ENCODE results near the gene TEX14.

TEX14 gene

DNA sequence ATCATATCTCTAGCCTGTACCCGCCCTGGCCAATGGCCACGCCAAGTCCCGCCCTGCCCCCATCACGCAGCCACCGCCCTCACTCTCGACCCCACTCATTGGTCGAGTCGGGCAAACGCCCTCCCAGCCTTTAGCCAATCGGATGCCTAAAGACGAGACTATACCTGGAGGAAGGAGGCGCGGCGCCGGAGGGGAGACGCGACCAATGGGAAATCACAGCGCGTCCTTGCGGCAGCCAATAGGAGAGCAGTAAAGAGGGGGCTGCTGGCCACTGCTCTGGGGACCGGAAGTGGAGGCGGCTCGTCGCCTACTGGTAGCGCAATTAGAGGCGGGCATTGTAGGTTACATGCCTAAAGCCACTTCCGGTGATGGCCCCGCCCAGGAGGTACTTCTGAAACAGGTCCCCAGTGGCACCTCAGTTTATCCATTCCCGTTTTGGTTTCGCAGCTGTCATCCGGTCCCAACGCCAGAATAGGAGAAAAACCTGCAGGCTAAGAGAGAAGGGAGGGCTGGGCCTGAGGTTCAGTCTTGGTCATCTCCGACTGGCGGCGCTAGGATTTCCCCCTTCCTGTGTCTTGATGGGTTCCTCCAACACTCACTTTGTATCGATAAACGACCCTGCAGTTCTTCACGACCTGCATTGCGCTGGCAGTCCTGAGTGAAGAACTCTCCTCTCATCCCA, 173.8 kb downstream of the TEX14 start:
- peaks cover 0 to 2% (median 0%) of the 10 kb centered on the region in 3 experiments for H3K27me3 ChIP-seq (ENCODE audit: control insufficient read depth in 3 of 3, insufficient read depth in 3 of 3, low read depth in 1 of 3, low read length in 3 of 3)
- peaks cover 0 to 9% of the 10 kb centered on the region in 2 donors for H3K36me3 ChIP-seq (replicated peaks in 1 of 2; ENCODE audit: control insufficient read depth in 2 of 2, insufficient read depth in 2 of 2, low read length in 2 of 2)
- peak overlapping the region; percentile 72 for H3K27ac ChIP-seq (replicated peaks; ENCODE audit: low read length)
- no peak overlapping the region for H2BK5ac ChIP-seq (ENCODE audit: low read length)
- no peak overlapping the region for H2BK12ac ChIP-seq (ENCODE audit: low read length)
- H3K9ac ChIP-seq (ENCODE audit: low read depth, low read length, poor library complexity): peak overlapping the region; percentile 60
- no peak overlapping the region for H3K18ac ChIP-seq (ENCODE audit: low read length)
- H3K4me2 ChIP-seq (ENCODE audit: insufficient read depth, low read length, poor library complexity, severe bottlenecking): peak overlapping the region; percentile 86
- no peak overlapping the region for H2BK120ac ChIP-seq (ENCODE audit: low read depth, low read length)
- H4K8ac ChIP-seq (ENCODE audit: low read depth, low read length): no peak overlapping the region
- peak; percentile 100 for DNase-seq (ENCODE audit: low spot score)
- no peak overlapping the region for H3K4ac ChIP-seq (ENCODE audit: low read length)
- peak overlapping the region; percentile 90 for H2AFZ ChIP-seq (ENCODE audit: low read length)
- H3K79me1 ChIP-seq (ENCODE audit: low read depth, low read length): peaks cover 13% of the 10 kb centered on the region
- no peak overlapping the region for H4K91ac ChIP-seq (ENCODE audit: low read depth, low read length, poor library complexity)
- H3K23ac ChIP-seq (ENCODE audit: low read depth, low read length, poor library complexity): peak overlapping the region; percentile 94
- no CpG with 5 or more reads among the region's 39 CpGs for WGBS, 2 donors (ENCODE audit: extremely low coverage in 2 of 2, insufficient read length in 2 of 2, insufficient replicate concordance in 1 of 2)
- H3K14ac ChIP-seq (ENCODE audit: low read length): no peak overlapping the region
- H3K4me3 ChIP-seq (ENCODE audit: low read length in 2 of 2): peak overlapping the region; percentile 80 to 91
- no peak overlapping the region for H2BK15ac ChIP-seq (ENCODE audit: low read length)
- no peak overlapping the region for H2AK5ac ChIP-seq (ENCODE audit: low read depth, low read length)
- H3K4me1 ChIP-seq (ENCODE audit: control insufficient read depth in 2 of 2, insufficient read depth in 1 of 2, low read depth in 1 of 2, low read length in 2 of 2): peaks cover 10 to 12% of the 10 kb centered on the region in 2 donors
- no peaks in the 10 kb centered on the region for H3K9me3 ChIP-seq (replicated peaks in 1 of 2; ENCODE audit: control insufficient read depth in 2 of 2, insufficient read depth in 1 of 2, low read depth in 1 of 2, low read length in 2 of 2)

DNA sequence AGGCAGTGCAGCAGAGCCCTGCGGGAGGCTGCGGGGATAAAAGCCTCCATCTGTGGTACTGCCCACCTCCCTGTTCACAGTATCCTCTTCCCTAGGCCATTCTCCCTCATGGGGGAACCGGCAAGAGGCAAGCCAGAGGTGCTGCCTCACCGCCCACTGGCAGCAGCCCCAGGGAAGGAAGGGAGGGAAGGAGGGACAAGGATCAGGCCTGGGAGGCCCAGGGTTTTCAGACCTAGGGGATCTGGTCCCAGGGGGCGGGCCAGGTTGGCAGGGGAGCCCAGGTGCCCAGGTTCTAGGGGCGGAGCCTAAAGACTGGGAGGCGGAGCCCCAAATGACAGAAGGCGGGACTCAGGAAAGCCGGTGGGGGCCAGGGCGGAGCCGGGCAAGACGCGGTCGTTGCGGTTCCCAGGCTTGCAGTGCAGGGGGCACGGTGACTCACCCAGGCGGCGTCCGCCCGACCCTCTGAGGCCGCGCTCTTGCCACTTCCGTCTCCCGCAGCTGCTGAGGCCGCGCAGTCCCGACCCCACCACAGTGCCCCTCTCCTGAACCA, 174.4 kb downstream of the TEX14 start:
- Histone ChIP-seq H3K4ac (ENCODE audit: low read length) (no peak overlapping the region), H3K4me2 (ENCODE audit: insufficient read depth, low read length, poor library complexity, severe bottlenecking) (peak overlapping the region; percentile 86), H4K91ac (ENCODE audit: low read depth, low read length, poor library complexity) (no peak overlapping the region), H3K9me3 (replicated peaks in 1 of 2; ENCODE audit: control insufficient read depth in 2 of 2, insufficient read depth in 1 of 2, low read depth in 1 of 2, low read length in 2 of 2) (no peaks in the 10 kb centered on the region), H3K14ac (ENCODE audit: low read length) (peak overlapping the region; percentile 25), H3K23ac (ENCODE audit: low read depth, low read length, poor library complexity) (peak overlapping the region; percentile 94), H2BK5ac (ENCODE audit: low read length) (no peak overlapping the region), H2AFZ (ENCODE audit: low read length) (peak overlapping the region; percentile 84), H2BK12ac (ENCODE audit: low read length) (no peak overlapping the region), H3K4me3 (ENCODE audit: low read length in 2 of 2) (peak overlapping the region; percentile 80 to 83), H3K9ac (ENCODE audit: low read depth, low read length, poor library complexity) (peak overlapping the region; percentile 91), H3K27me3 (ENCODE audit: control insufficient read depth in 3 of 3, insufficient read depth in 3 of 3, low read depth in 1 of 3, low read length in 3 of 3) (peaks cover 0 to 2% (median 0%) of the 10 kb centered on the region in 3 experiments), H2BK120ac (ENCODE audit: low read depth, low read length) (no peak overlapping the region), H3K79me1 (ENCODE audit: low read depth, low read length) (peaks cover 13% of the 10 kb centered on the region), H4K8ac (ENCODE audit: low read depth, low read length) (no peak overlapping the region), H3K18ac (ENCODE audit: low read length) (peak overlapping the region; percentile 79), H3K27ac (replicated peaks; ENCODE audit: low read length) (peak overlapping the region; percentile 53), H3K36me3 (replicated peaks in 1 of 2; ENCODE audit: control insufficient read depth in 2 of 2, insufficient read depth in 2 of 2, low read length in 2 of 2) (peaks cover 1 to 15% of the 10 kb centered on the region in 2 donors), H2AK5ac (ENCODE audit: low read depth, low read length) (peak overlapping the region; percentile 65), H3K4me1 (ENCODE audit: control insufficient read depth in 2 of 2, insufficient read depth in 1 of 2, low read depth in 1 of 2, low read length in 2 of 2) (peaks cover 12 to 14% of the 10 kb centered on the region in 2 donors), H2BK15ac (ENCODE audit: low read length) (peak overlapping the region; percentile 27)
- no CpG with 5 or more reads among the region's 27 CpGs for WGBS, 2 donors (ENCODE audit: extremely low coverage in 2 of 2, insufficient read length in 2 of 2, insufficient replicate concordance in 1 of 2)
- DNase-seq (ENCODE audit: low spot score): no peak

DNA sequence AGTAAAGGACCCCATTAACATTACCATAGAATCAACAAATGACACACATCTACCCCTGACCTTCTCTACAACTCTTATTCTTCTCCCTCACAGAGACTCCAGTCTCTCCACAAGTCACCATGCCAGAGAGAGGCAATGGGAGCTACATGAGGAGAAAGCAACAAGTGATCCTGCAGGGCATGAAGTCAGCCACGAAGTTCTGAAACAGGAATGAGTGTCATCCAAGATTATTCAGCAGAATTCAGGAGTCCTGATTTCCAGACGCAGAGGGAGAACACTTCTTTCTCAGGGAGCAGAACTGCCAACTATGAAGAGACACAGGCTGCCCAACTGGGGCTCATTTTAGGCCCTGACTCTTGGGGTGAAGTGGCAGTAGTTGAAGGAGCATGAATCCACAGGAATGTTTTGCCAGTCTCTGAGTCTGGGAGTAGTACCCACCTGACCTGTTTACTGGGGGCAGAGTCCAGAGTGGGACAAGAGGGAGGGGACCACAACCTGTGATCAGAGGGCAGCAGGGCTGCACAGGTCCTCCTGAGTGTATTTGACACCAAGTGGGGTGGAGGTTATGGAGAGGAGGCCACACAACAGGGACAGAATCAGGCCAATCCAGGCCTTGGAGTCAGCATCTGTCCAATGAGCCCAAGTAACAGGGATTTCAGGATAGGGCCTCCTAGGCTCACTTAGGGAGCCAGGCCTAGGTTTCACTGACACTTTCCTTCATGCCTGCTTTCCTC, 175.0 kb downstream of the TEX14 start:
- Histone ChIP-seq H3K23ac (ENCODE audit: low read depth, low read length, poor library complexity) (peak overlapping the region; percentile 94), H2BK5ac (ENCODE audit: low read length) (no peak overlapping the region), H3K36me3 (replicated peaks in 1 of 2; ENCODE audit: control insufficient read depth in 2 of 2, insufficient read depth in 2 of 2, low read length in 2 of 2) (peaks cover 5 to 22% of the 10 kb centered on the region in 2 donors), H3K18ac (ENCODE audit: low read length) (peak overlapping the region; percentile 79), H2AK5ac (ENCODE audit: low read depth, low read length) (peak overlapping the region; percentile 65), H3K4ac (ENCODE audit: low read length) (no peak overlapping the region), H2BK15ac (ENCODE audit: low read length) (peak overlapping the region; percentile 27), H3K79me1 (ENCODE audit: low read depth, low read length) (peaks cover 13% of the 10 kb centered on the region), H2BK12ac (ENCODE audit: low read length) (no peak overlapping the region), H2BK120ac (ENCODE audit: low read depth, low read length) (no peak overlapping the region), H3K27ac (replicated peaks; ENCODE audit: low read length) (no peak overlapping the region), H3K14ac (ENCODE audit: low read length) (no peak overlapping the region), H4K8ac (ENCODE audit: low read depth, low read length) (no peak overlapping the region), H2AFZ (ENCODE audit: low read length) (no peak overlapping the region), H3K4me3 (ENCODE audit: low read length in 2 of 2) (peak overlapping the region; percentile 80 to 83), H3K4me1 (ENCODE audit: control insufficient read depth in 2 of 2, insufficient read depth in 1 of 2, low read depth in 1 of 2, low read length in 2 of 2) (peaks cover 12 to 14% of the 10 kb centered on the region in 2 donors), H3K27me3 (ENCODE audit: control insufficient read depth in 3 of 3, insufficient read depth in 3 of 3, low read depth in 1 of 3, low read length in 3 of 3) (peaks cover 0 to 2% (median 0%) of the 10 kb centered on the region in 3 experiments), H3K9ac (ENCODE audit: low read depth, low read length, poor library complexity) (peak overlapping the region; percentile 91), H4K91ac (ENCODE audit: low read depth, low read length, poor library complexity) (no peak overlapping the region), H3K9me3 (replicated peaks in 1 of 2; ENCODE audit: control insufficient read depth in 2 of 2, insufficient read depth in 1 of 2, low read depth in 1 of 2, low read length in 2 of 2) (no peaks in the 10 kb centered on the region), H3K4me2 (ENCODE audit: insufficient read depth, low read length, poor library complexity, severe bottlenecking) (peak overlapping the region; percentile 86)
- no CpG with 5 or more reads among the region's 2 CpGs for WGBS, 2 donors (ENCODE audit: extremely low coverage in 2 of 2, insufficient read length in 2 of 2, insufficient replicate concordance in 1 of 2)
- no peak for DNase-seq (ENCODE audit: low spot score)

DNA sequence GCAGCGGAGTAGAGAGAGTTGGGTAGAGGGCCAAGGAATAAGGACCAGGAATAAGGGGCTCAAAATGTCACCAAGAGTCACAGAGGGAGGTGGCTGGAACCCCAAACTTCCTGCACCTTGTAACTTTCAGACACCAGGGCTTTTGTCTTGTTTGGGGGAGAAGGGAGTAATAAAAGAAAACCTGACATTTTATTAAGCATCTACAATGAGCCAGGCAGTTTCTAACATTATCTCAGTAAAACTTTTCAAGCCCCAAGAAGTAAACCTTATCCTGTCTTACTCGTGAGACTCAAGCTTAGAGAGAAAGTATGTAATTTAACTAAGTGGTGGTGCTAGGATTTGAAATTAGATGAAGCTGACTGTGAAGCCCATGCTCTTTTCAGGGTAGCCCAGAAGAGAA, 176.6 kb downstream of the TEX14 start:
- Histone ChIP-seq H4K8ac (ENCODE audit: low read depth, low read length) (no peak overlapping the region), H3K36me3 (replicated peaks in 1 of 2; ENCODE audit: control insufficient read depth in 2 of 2, insufficient read depth in 2 of 2, low read length in 2 of 2) (peaks cover 12 to 37% of the 10 kb centered on the region in 2 donors), H3K4me1 (ENCODE audit: control insufficient read depth in 2 of 2, insufficient read depth in 1 of 2, low read depth in 1 of 2, low read length in 2 of 2) (peaks cover 12 to 14% of the 10 kb centered on the region in 2 donors), H2AK5ac (ENCODE audit: low read depth, low read length) (no peak overlapping the region), H2BK15ac (ENCODE audit: low read length) (no peak overlapping the region), H2BK120ac (ENCODE audit: low read depth, low read length) (no peak overlapping the region), H3K14ac (ENCODE audit: low read length) (no peak overlapping the region), H3K27me3 (ENCODE audit: control insufficient read depth in 3 of 3, insufficient read depth in 3 of 3, low read depth in 1 of 3, low read length in 3 of 3) (no peaks in the 10 kb centered on the region), H3K27ac (replicated peaks; ENCODE audit: low read length) (no peak overlapping the region), H3K4me2 (ENCODE audit: insufficient read depth, low read length, poor library complexity, severe bottlenecking) (no peak overlapping the region), H3K9ac (ENCODE audit: low read depth, low read length, poor library complexity) (no peak overlapping the region), H2BK12ac (ENCODE audit: low read length) (no peak overlapping the region), H3K23ac (ENCODE audit: low read depth, low read length, poor library complexity) (no peak overlapping the region), H3K9me3 (replicated peaks in 1 of 2; ENCODE audit: control insufficient read depth in 2 of 2, insufficient read depth in 1 of 2, low read depth in 1 of 2, low read length in 2 of 2) (no peaks in the 10 kb centered on the region), H2BK5ac (ENCODE audit: low read length) (no peak overlapping the region), H2AFZ (ENCODE audit: low read length) (no peak overlapping the region), H3K4me3 (ENCODE audit: low read length in 2 of 2) (peak overlapping the region in 1 of 2 donors; percentile 69), H3K18ac (ENCODE audit: low read length) (no peak overlapping the region), H3K79me1 (ENCODE audit: low read depth, low read length) (peaks cover 13% of the 10 kb centered on the region), H3K4ac (ENCODE audit: low read length) (no peak overlapping the region), H4K91ac (ENCODE audit: low read depth, low read length, poor library complexity) (no peak overlapping the region)
- WGBS, 2 donors (ENCODE audit: extremely low coverage in 2 of 2, insufficient read length in 2 of 2, insufficient replicate concordance in 1 of 2): no CpG with 5 or more reads among the region's 2 CpGs
- no peak for DNase-seq (ENCODE audit: low spot score)

Measured in neuronal stem cell (in vitro differentiated cells).